Measurements from ENCODE around the gene UTP25. TPM values are rescaled to one million over a fixed set of nuclear protein-coding genes. Genes with fewer than 3 reads are reported as not detected.

The UTP25 gene
- total RNA-seq, 1 experiment from 2014 or later: 12.7 TPM

GRCh38 chr1:209805341-209805781 is 22.4 kb upstream of the UTP25 start:
- no peaks in the 10 kb centered on the region for H3K27me3 ChIP-seq (ENCODE audit: insufficient read depth, low read length)
- no peak overlapping the region for H2AFZ ChIP-seq (ENCODE audit: low read depth, low read length, poor library complexity, severe bottlenecking)
- RAD21 ChIA-PET (ENCODE audit: low non-redundant PET in 1 of 2, low total read pairs in 2 of 2, uncharacterized antibody in 2 of 2, unreplicated experiment in 2 of 2): interaction anchor here in 1 of 2 experiments (0.7 kb wide), 1 partner anchor 53 kb away, joined by 4 read pairs; no protein-coding TSS in a partner anchor
- TF ChIP-seq CTCF (IDR thresholded peaks at IDR 0.05 in 2 of 3, conservative IDR thresholded peaks at IDR 0.05 in 1 of 3; ENCODE audit: borderline replicate concordance in 1 of 3, insufficient read depth in 1 of 3, low read depth in 2 of 3, low read length in 2 of 3) (0 out of 6 replicates have a peak, but pooled peaks of 1 of the 3 experiments have one; percentile 20), EZH2phosphoT487 (IDR thresholded peaks at IDR 0.05; ENCODE audit: borderline replicate concordance) (no peak), EGR1 (IDR thresholded peaks at IDR 0.05; ENCODE audit: low read depth) (no peak), CBX3 (IDR thresholded peaks at IDR 0.05; ENCODE audit: low read depth) (no peak), TCF7L2 (IDR thresholded peaks at IDR 0.05; ENCODE audit: borderline replicate concordance, extremely low read depth, insufficient read depth, insufficient read length) (no peak)
- POLR2A ChIA-PET: interaction anchor here (0.8 to 1.8 kb wide), 2 partner anchors 18 to 22 kb away, joined by 3 to 9 read pairs; partner anchors contain the start of gene UTP25
- H3K36me3 ChIP-seq (ENCODE audit: control insufficient read depth in 1 of 2, insufficient read depth in 2 of 2, low read length in 2 of 2): no peaks in the 10 kb centered on the region; a peak in 2 of 4 replicates
- no peaks in the 10 kb centered on the region for H3K9me2 ChIP-seq (ENCODE audit: insufficient read depth)
- intact Hi-C loops (cut with micrococcal nuclease): no loop called here
- H3K27ac ChIP-seq (ENCODE audit: low read depth, low read length): peak overlapping the region; percentile 17; the same call in 1 of the 2 replicates
- no peaks in the 10 kb centered on the region for H4K20me1 ChIP-seq (ENCODE audit: insufficient read depth)
- ATAC-seq (peak; percentile 34), DNase-seq (ENCODE audit: low read depth, low spot score) (no peak)
- TSS peak; percentile 64 for BruUV-seq (replicated peaks)
- H3K9ac ChIP-seq (ENCODE audit: low read length): peak overlapping the region; percentile 87
- peaks cover 11 to 38% of the 10 kb centered on the region in 2 experiments for H3K4me1 ChIP-seq (ENCODE audit: control insufficient read depth in 1 of 2, insufficient read depth in 2 of 2, low read length in 2 of 2)
- peaks cover 28% of the 10 kb centered on the region; the same call in 1 of the 2 replicates for H3K79me2 ChIP-seq (ENCODE audit: insufficient read depth, low read length)
- H3K4me3 ChIP-seq (replicated peaks in 1 of 2; ENCODE audit: low read depth in 1 of 2, low read length in 2 of 2): peak overlapping the region; percentile 80 to 91
- CTCF ChIA-PET: interaction anchor here (0.8 to 1.7 kb wide), 3 partner anchors 18 to 57 kb away, joined by 3 to 7 read pairs (median 4); no protein-coding TSS in a partner anchor
- peak overlapping the region; percentile 98 for H3K4me2 ChIP-seq (ENCODE audit: low read length)
- H3K9me3 ChIP-seq (ENCODE audit: control insufficient read depth in 1 of 2, insufficient read depth in 1 of 2, low read depth in 1 of 2, low read length in 2 of 2): no peaks in the 10 kb centered on the region
